ENCODE data around the gene LRRN2.

Gene LRRN2

GRCh38 chr1:204712708-204713430 lies 27.3 kb upstream of the LRRN2 start:
- DNase-seq (ENCODE audit: low spot score), result no peak

- DNase-seq (ENCODE audit: low spot score), result peak; percentile 75
Observed at GRCh38 chr1:204711947-204712701, 26.6 kb upstream of the LRRN2 start.

- DNase-seq (ENCODE audit: low spot score), result no peak
Observed at GRCh38 chr1:204711103-204711946, 25.8 kb upstream of the LRRN2 start.

GRCh38 chr1:204709960-204710912 lies 24.7 kb upstream of the LRRN2 start:
- DNase-seq (ENCODE audit: low spot score), result no peak

GRCh38 chr1:204709021-204709420 lies 23.5 kb upstream of the LRRN2 start:
- DNase-seq (ENCODE audit: low spot score), result no peak

GRCh38 chr1:204706838-204707509 lies 21.4 kb upstream of the LRRN2 start:
- DNase-seq (ENCODE audit: low spot score), result no peak

GRCh38 chr1:204705888-204706837 lies 20.6 kb upstream of the LRRN2 start:
- no peak for DNase-seq (ENCODE audit: low spot score)

- DNase-seq (ENCODE audit: low spot score), result no peak
Observed at GRCh38 chr1:204705493-204705811, 19.9 kb upstream of the LRRN2 start.

- no peak for DNase-seq (ENCODE audit: low spot score)
Observed at GRCh38 chr1:204704794-204705492, 19.4 kb upstream of the LRRN2 start.

- DNase-seq (ENCODE audit: low spot score), result no peak
Observed at GRCh38 chr1:204703826-204704612, 18.5 kb upstream of the LRRN2 start.

- no peak for DNase-seq (ENCODE audit: low spot score)
Observed at GRCh38 chr1:204703268-204703664, 17.7 kb upstream of the LRRN2 start.

GRCh38 chr1:204702552-204703267 lies 17.2 kb upstream of the LRRN2 start:
- no peak for DNase-seq (ENCODE audit: low spot score)

- no peak for DNase-seq (ENCODE audit: low spot score)
Observed at GRCh38 chr1:204701229-204701628, 15.7 kb upstream of the LRRN2 start.

GRCh38 chr1:204697893-204698292 lies 12.4 kb upstream of the LRRN2 start:
- no peak for DNase-seq (ENCODE audit: low spot score)

GRCh38 chr1:204696606-204697005 lies 11.1 kb upstream of the LRRN2 start:
- no peak for DNase-seq (ENCODE audit: low spot score)

- DNase-seq (ENCODE audit: low spot score), result no peak
Observed at GRCh38 chr1:204695692-204696091, 10.2 kb upstream of the LRRN2 start.

- DNase-seq (ENCODE audit: low spot score), result no peak
Observed at GRCh38 chr1:204694145-204694544, 8.6 kb upstream of the LRRN2 start.

- no peak for DNase-seq (ENCODE audit: low spot score)
Observed at GRCh38 chr1:204692841-204693356, 7.4 kb upstream of the LRRN2 start.

Measured in left forelimb (tissue), 1 donor.